Hematopoietic multipotent progenitor cell treated with erythropoietin and hydrocortisone succinate and interleukin-3 and kit ligand, for 17 days (in vitro differentiated cells): ENCODE measurements around the gene TLL2.
A peak's percentile ranks its signal among the peaks of the same experiment; 100 is the strongest.

ENCODE experiments used
- DNase-seq: peaks from one replicate; pipeline ENCODE4 v3.0.0-alpha.2; 2015; ENCODE audit warnings: low spot score

The TLL2 gene

DNA sequence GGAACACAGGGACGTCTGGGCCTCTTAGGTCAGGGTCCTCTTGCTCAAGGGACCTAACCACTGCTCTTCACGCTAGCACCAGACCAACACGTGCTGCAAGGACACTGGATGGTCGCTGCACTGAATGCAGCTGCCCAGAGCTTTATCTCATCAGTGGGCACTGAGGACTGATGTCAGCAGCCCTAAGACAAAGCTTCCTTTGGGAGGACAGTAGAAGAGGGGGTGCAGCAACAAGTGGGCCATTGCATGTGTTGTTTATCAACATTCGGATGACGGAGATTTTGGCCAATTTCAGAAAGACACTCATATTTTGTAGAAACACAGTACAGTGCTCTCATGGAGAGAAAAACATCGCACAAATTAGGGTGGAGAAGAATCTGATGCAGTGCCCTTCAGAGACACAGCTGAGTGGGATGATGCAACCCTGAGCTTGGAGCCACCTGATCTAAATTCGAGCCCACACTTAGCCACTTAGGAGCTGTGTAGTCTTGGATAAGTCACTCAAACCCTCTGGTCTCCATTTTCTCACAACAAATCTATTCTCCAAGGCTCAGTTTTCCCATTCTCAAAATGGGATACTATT, 156.6 kb downstream of the TLL2 start:
- DNase-seq, result no peak

DNA sequence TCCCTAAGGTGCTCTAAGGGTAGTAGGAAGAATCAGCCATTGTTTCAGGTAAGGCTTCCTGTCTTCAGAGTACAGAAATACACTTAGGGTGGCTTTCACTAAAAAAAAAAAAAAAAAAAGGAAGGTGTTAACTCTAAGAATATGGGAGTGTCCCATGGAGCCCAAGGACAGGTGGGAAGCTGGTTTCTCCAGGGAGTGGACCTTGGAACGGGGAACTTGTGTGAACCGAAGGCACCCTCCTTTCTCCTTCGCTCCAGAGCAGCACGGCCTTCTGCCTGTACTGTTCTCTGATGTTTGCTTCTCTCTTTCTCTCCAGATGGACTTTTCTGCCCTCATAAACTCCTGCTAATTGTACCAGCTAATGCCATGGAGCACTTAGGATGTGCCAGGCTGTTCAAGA, 161.1 kb downstream of the TLL2 start:
- no peak for DNase-seq

DNA sequence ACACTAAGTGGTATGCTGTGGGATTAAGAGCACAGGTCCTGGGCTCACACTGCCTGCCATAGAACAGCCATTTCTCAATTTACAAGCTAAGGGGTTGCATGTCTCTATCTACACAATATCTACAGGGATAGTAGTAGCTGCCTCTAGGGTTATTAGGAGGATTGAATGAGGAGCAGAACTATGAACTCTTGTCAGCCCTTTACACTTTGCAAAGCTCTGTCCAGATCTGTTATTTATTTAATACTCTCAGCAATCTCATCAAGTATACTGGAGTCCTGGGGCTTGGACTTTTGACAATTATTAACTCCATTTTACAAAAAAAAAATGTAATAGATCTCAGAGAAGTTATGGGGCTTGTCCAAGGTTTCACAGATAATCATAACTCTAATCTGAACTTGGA, 161.7 kb downstream of the TLL2 start:
- DNase-seq, result no peak

DNA sequence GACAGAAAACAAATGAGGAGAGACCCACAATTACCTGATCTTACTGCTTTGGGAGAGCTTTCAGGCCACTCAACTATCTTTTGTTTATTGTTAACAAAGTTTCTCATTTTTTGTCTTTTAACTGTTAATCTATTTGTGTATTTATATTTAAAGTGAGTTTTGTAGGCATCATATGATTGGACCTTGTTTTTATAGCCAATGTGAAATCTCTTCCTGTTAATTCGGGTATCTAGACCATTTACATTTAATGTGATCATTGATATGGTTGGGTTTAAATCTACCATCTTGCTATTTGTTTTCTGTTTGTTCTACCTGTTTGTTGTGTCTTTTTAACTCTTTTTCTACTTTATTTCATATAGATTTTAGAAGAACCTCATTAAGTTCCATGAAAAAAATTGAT, 167.4 kb downstream of the TLL2 start:
- DNase-seq, result no peak

DNA sequence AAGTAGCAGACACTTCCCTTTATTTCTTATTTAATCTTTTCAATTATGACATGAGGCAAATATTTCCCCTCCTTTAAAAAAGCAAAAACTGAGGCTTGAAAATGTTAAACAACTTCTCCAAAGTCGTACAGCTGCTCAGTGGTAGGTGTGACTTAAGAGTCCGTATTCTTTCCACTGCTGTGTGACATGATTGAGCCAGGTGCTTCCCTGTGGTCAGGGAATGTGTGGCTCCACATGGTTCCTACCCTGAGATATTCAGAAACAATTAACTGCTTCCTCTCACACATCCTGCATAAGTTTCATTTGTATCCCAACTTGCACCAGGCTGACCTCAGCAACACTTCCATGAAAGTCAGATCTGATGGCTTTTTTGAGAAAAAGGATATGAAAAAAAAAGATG, 168.5 kb downstream of the TLL2 start:
- no peak for DNase-seq

DNA sequence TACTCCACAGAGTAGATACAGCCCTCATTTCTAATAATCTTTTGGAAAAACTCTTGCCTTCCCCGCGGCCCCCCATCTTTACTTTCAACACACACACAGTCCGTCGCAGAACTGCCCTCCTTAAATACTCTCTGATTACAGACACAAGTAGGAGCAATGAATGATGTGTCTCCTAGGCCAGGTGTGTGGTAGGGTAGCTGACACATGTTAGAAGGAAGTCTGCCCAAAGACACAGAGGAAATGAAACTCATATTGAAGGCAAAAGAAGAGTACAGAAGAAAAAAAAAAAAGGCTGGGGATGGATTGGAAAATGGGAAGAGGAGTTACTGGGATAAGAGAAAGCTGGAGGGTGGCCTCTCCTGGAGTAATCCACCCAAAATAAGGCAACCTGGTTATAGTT, 169.5 kb downstream of the TLL2 start:
- no peak for DNase-seq

DNA sequence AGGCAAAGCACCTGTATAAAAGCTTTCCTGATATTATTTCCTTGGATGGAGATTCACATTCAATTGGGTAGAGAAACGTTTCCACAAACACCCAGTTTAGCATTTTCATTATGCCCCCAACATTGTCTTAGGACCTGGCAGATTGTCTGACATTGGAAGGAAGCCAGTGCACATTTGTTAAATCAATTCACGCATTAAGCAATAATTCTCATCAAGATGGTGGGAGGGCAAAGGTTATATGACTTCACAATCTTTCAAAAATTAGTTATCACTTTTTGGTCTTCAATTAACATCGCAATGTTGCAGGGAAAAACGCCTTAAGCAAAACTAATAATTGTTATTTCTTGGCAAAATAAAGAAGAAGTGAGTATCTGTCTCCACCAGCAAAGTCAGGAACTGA, 171.3 kb downstream of the TLL2 start:
- no peak for DNase-seq

DNA sequence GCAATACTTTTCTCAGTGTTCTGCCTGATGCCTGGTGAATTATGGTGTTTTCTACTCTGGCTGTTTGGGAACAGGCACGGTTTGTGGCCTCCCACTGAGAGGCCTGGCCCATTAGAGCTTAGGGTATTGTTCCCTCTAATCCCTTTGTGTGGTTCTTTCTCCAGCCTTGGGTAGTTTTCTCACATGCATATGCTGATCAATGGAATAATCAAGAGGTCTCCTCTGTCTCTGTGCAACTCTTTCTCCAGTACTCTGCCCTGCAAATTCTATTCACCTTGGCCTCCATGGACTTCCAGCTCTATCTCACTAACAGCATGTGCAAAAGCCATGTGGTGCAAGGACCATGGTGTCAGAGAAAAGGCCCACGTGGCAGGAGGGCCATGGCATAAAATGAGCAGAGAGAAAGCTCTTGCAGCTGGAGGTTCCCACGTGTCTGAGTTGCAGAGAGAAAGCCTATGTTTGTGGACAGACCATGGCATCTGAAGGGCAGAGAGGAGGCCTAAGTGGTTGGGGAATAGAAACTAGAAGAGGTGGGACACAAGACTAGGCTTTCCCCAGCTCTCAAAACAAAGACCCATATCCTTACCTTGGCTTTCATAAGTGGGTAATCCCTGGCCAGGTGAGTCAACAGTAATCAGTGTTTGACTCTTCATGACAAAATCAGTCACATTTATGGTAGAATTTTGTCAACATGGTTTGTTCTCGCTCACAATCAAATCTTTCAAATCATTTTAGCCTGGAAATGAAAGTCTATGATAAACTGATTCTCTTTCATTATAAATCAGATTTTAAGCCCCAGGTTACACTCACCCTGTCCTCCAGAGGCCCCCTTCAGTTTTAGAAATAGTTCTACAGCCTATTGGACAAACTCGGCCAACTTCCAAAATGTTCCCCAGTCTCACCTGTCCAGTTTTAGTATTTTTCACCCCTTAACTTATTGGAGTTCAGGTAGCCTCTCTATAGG, 172.2 kb downstream of the TLL2 start:
- no peak for DNase-seq

DNA sequence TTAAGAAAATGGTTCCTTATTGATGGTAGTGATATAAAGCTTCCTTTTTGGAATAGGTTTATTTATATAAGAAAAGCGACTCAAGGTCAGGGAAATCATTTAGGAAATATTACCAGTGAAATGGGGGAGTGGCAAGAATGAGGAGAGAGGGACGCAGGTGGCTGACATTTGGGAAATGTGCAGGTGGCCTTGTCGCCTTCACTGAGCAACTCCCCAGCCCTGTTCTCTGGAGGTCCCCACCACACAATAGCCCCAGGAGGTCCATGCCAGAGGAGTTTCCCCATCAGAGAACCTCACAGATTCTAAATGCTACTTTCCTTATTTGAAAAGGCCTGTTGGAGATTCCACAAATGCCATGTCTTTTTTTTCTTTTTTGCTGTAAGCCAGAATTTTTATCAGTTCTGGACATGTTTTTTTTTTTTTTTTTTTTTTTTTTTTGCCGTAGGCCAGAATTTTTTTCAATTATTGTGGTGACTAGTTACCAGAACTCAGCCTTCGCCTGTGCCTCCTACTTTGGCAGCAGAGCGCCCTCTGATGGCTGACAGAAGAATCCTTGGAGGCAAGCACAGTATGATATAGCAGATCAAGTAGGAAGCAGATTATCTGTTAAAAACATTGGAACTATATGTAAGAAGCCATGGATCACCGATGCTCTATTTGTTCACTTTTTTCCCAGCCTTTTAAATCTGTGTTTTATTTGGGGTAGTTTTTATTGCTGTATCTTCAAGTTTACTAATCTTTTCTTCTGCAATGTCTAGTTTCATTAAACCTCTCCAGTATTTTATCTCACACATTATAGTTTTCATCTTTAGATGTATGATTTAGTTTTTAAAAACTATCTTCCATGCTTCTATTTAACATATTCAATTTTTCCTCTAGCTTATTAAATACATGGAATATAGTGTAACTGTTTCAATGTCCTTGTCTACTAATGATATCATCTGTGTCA, 173.5 kb downstream of the TLL2 start:
- peak; percentile 29 for DNase-seq

DNA sequence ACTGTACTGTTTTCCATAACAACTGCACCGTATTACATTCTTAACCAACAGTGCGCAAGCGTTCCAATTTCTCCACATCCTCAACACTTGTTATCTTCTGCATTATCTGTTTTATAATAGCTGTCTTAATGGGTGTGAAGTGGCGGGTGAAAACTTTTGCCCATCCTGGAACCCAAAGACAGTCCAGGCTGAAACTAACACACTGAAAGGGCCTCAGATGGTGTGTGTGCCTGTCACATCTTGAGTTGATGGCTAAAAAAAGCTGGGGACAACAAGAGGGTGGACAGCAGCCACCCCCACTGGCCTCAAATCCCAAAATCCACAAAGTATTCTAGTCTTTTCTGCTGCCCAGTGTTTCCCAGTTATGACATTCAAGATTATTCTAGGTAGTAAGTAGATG, 174.3 kb downstream of the TLL2 start:
- DNase-seq, result no peak

DNA sequence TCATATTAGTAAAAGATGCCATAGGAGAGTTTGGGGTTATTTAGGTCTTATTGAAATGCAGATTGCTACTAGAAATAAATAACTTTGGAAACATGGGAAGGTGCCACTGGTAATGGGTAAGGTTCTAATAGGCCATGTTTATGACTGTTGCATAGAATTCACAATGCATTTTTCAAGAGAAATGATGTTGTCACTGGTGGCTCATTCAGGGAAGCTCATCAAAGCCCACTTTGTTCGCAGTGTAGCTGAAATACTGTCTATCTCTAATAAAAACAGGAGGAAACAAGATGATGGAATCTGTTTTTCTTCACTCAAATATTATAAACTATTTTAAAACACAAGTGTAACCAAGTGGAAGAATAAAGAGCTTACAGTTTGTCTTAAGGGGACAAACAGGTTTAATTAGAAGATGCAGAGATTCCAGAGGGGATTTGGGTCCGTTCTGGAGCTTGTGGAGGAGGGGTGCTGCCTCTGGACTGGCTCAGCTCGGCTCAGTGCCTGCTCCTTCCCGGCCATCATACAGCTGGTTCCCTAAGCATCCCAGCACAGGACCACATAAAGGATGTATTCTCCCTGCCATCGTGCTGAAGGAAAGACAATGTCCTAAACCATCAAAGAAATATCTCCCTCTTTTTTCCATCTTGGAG, 175.3 kb downstream of the TLL2 start:
- no peak for DNase-seq

DNA sequence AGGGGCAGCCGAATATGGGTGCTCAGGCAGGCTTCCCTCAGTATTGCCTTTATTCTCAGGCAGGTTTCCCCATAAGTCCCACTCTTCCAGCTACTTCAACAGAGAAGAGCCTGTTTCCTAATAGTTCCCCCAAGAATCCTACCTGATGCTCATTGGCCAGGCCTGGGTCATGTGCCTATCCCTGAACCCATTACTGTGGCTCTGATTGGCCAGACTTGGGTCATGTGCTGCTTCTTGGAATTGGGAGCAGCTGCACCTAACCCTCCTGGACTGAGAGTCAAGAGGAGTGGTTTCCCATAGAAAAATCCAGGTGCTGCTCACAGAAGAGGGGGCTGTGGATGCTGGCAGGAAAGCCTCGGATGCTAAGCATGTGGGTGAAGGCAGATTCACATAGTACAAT, 176.6 kb downstream of the TLL2 start:
- no peak for DNase-seq

DNA sequence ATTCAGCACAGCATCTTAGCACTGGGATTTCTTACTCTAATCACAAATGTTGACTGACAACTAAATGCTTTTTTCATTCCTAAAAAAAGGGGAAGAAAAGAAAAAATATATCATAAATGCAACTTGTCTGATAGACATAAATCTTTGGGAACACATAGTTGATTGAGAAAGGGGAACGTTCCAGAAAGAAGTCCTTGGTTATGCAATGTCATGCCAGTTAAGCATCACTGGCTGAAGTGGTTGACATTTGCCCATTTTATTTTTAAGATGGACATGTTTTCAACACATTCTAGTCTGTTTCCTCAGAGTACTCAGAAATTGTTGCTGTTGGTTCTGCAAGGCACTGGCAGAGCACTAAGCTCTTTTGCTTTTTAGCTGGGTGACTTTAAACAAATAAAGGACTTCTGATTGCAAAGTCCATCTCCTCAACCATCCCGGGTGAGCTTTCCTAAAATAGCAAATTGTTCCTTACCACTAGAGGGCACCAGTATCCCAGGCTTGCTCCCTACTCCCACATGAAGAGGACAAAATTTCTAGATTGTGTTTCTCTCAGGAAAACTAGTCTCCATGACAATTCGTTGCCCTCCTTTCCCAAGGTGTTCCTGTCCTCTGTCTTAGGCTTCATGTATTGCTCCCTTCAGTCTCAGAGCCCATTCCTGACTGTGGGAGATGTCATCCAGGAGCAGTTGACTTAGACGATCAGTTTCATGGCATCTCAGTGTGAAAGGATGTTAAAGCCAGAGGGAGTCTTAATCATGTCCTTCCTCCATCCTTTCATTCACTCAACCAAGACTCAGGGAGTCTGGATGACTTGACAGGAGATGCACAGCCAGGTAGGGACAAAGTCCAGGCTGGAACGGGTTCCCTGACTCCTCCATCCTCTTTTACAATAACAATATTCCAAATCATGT, 178.9 kb downstream of the TLL2 start:
- DNase-seq, result peak; percentile 20

DNA sequence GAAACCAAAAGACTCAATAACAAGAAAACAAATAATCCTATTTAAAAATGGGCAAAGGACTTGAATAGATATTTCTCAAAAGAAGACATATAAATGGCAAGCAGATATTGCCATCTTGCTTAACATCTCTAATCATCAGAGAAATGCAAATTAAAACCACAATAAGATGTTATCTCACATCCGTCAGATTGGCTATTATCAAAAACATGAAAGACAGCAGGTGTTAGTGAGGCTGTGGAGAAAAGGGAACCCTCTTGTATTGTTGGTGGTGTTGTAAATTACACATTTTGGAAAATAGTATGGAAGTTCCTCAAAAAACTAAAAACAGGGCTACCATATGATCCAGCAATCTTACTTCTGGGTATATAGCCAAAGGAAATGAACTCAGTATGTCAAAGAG, 180.6 kb downstream of the TLL2 start:
- DNase-seq, result no peak

DNA sequence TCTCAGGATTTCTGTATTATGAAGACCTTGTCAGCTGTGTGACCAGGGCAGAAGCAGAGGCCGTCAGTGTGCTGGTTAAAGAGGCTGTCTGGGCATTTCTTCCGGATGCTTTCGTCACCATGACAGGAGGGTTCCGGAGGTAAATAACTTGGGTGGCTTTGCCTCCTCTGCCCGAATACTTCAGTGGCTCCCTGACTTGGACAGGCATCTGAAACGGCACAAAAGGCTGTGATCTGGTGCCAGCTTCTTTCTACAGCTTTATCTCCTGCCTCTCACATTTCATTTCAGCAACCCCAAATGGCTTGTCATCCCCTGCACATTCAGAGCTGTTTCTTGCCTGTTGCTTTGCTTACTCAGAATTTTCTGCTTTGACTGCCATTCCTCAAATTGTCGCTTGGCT, 186.3 kb downstream of the TLL2 start:
- DNase-seq, result no peak

DNA sequence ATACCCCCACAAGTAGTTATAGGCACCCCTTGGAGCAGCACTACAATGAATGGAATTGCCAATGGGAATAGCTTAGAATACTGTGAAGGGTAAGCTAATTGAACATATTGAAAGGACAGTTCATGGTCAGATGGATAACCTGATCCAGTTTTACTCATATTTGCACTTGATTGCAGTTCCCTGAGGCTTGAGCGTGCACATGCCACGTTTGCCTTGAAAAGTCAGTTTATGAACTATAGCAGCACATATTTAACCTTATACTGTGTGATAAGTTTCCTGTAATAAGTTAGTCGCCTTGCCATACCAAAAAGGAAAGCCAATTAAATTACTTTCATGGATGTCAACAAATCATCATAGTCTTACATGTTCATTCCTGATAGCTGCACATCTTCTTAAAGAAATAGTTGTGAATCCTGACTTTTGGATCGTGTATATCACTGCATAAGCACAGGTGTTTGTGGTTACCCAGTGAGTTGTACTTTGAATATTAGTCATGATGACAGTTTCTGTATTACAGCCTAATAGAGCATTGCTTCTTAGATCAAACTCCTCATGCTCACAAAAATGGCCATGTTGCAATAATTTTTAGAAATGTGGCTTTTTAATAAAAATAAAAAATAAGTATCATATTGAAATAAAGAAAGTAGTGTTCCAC, 187.9 kb downstream of the TLL2 start:
- no peak for DNase-seq

DNA sequence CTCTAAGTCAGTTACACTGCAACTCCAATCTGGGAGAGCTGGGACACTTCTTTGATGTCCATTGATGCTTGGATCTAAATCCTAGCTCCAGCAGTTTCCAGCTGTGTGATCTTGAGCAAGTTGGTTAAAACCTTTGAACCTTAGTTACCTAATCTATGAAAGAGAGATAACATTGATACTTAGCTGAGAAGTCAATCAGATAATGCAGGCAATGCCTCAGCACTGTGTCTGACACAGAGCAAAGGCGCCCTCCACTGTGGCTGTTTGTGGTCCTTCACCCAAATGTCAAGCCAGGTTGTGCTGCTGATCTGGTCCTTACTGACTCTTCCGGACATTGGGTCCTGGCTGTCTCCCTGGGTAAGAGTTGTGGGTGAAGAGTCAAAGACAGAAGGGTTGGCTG, 189.3 kb downstream of the TLL2 start:
- no peak for DNase-seq

DNA sequence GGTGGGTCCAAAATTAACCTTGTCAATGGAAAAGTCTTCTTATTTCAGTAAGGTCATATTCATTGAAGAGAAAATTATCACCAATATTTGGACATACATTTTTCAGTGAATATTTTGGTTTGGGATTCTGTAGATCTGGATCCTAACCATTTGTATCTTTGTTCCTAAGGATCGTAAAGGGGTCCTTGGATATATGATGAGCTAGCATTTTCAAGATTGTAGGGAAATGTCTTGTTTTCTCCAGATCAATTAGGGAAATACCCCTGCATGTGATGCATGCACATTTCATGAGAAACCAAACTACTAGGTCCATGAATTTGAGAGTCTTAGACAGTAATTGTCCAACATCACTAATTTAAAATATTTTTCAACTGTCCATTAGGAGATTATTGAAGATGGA, 191.5 kb downstream of the TLL2 start:
- DNase-seq, result no peak

DNA sequence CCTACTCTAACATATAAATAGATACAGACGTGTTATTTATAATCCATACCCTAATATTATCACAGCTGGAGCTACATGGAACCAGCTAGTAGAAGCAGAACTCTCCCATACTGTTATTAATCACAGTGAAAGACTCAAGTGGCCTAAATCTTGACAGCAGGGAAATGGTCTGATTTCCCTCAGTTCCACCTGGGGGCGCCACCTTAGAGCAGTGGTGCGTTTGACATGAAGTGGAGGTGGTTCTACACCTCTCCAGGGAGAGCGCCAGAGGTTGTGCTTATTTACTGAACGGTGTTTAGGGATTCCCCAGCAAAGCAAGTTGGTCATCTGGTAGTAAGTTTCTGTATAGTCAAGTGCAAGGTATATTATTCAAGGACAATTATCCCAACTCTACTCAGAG, 191.9 kb downstream of the TLL2 start:
- DNase-seq, result no peak

DNA sequence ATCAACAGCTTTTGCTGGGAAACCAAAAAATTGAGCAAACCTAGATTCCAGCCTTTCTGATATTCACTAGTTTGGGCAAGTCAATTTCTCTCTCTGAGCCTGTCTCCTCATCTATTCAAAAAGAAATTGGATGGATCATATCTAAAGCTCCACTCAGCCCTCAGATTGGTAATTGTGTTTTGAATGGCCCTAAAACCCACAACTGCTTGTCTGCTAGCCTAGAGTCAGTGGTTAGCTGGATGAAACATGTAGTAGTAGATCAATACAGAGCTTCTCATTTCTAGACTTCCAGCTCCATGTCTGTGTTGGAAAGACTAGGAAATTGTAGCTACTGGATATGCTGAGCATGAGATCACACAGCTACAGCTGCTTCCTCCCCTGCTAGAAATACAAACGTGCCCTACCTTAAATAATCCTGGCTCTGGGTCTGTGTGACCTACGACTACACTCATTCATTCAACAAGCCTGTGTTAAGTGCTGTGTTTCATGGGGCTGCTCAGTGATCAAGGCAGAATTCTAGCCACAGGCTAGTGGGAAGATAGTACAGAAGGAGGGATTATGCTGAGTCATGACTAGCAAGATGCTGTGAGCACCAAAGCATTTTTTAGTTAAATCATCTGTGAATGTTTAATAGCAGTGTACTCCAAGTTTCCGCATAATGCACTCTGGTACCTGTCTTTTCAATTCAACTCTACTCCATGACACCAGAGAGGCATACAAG, 193.8 kb downstream of the TLL2 start:
- DNase-seq, result no peak
